K562 (cell line): ENCODE measurements around the gene THAP9. TPM values are rescaled to one million over a fixed set of nuclear protein-coding genes. Genes with fewer than 3 reads are reported as not detected.

Experiments
- BDP1 ChIP-seq: IDR thresholded peaks from 3 replicates; pipeline ENCODE4 v1.6.1; 2011; ENCODE audit not compliant: insufficient read length, insufficient read depth
- CCNT2 ChIP-seq: IDR thresholded peaks from 2 replicates; pipeline ENCODE4 v1.6.1; 2011; ENCODE audit warnings: borderline replicate concordance, low read depth, mild to moderate bottlenecking, moderate library complexity, mixed read lengths, low read length; ENCODE audit not compliant: insufficient read length; ENCODE audit errors: extremely low read depth
- GTF2A2 ChIP-seq: IDR thresholded peaks from 2 replicates; pipeline ENCODE4 v1.6.1; 2016; ENCODE audit warnings: mild to moderate bottlenecking, missing genetic modification characterization, missing compliant biosample characterization
- ILF3 ChIP-seq: fragments of 450-650 bp; IDR thresholded peaks from 2 replicates; pipeline ENCODE4 v1.6.1; 2018; ENCODE audit warnings: antibody characterized with exemption, mild to moderate bottlenecking, moderate library complexity, borderline replicate concordance
- PHTF2 ChIP-seq: fragments of 250-450 bp; sonication (Bioruptor Pico); IDR thresholded peaks from 2 replicates; pipeline ENCODE4 v1.5.0; 2021; ENCODE audit warnings: mild to moderate bottlenecking
- RUNX1 ChIP-seq: sonication (generic); IDR thresholded peaks from 2 replicates; pipeline ENCODE4 v1.6.1; 2016; ENCODE audit warnings: antibody characterized with exemption, low read depth
- SP1 ChIP-seq: sonication (generic); formaldehyde crosslinking; IDR thresholded peaks from 2 replicates; pipeline ENCODE4 v1.8.1; 2022; ENCODE audit warnings: mild to moderate bottlenecking, missing genetic modification reagents
- SREBF2 ChIP-seq: sonication (generic); formaldehyde crosslinking; IDR thresholded peaks from 2 replicates; pipeline ENCODE4 v1.4.0; 2020; ENCODE audit warnings: mild to moderate bottlenecking, missing genetic modification reagents
- TEAD2 ChIP-seq: fragments of 450-650 bp; IDR thresholded peaks from 2 replicates; pipeline ENCODE4 v1.6.1; 2016; ENCODE audit warnings: missing genetic modification characterization, control low read depth, missing compliant biosample characterization
- ZNF224 ChIP-seq: sonication (generic); formaldehyde crosslinking; IDR thresholded peaks from 2 replicates; pipeline ENCODE4 v1.8.0; 2022; ENCODE audit warnings: mild to moderate bottlenecking, missing genetic modification reagents
- polyA plus RNA-seq, 8 experiments: library from polyadenylated mRNA; depleted of rRNA in 4 of 8; stranded (reverse) in 5 of 8; unstranded in 3 of 8; fragments of >200 nt; fragmentation: Nextera tagmentation in 2 of 8; fragmentation: Illumina TruSeq in 1 of 8; extraction: Ambion mirVana in 2 of 8; extraction: Trizol in 1 of 8; gene quantifications; 2 replicates each; pipeline versions ENCODE4 v1.2.1 to v1.2.3, GENCODE V29; 2011 to 2014; ENCODE audit warnings: inconsistent platforms in 1 of 8, missing spikeins in 1 of 8
- total RNA-seq, 7 experiments: library from RNA; depleted of rRNA in 6 of 7; stranded (reverse); fragments of >200 nt in 6 of 7; fragmentation: Illumina TruSeq in 2 of 7; extraction: Trizol in 2 of 7; gene quantifications; 2 replicates each; pipeline versions ENCODE4 v1.2.1 to v1.2.3, GENCODE V29; 2011 to 2021; ENCODE audit warnings: low replicate concordance in 1 of 7
- TF ChIP-seq, protein P1 (sequence below): fragments of 250-450 bp; sonication (Bioruptor Pico); IDR thresholded peaks from 2 replicates; pipeline ENCODE4 v1.4.0; 2020
- TF ChIP-seq, protein P2 (sequence below): fragments of 450-650 bp; conservative IDR thresholded peaks from 2 replicates; pipeline ENCODE4 v1.6.1; 2016; ENCODE audit warnings: missing genetic modification characterization, low read depth, mild to moderate bottlenecking, control low read depth, missing compliant biosample characterization

The THAP9 gene
- total and polyA plus RNA-seq, 9 of the 15 experiments (the other 6 are each of a cell fraction or from before 2014, with no cell fraction given) = 3.4 to 7.0 (median 5.4) TPM

DNA sequence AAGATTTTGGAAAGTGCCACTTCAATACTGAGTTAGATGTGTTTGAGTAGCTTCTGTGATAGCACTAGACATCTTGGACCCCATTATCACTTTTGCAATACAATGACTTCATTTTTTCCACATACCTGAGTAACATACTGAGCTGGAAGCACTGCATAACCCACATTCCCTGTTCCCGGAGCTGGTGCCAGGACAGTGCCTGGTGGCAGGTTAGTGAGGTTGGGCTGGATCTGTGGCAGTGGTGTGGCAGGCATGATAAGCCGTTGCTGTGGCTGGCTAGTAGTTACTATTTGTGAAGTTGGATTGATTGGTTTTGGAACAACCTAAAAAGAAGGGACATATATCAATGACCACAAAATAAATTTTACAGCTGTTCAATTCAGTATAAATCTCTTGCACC lies 38.9 kb downstream of the THAP9 start (continued):
- TF ChIP-seq PHTF2 (CRISPR knock-in tag) = no peak
- TF ChIP-seq, protein P1, sequence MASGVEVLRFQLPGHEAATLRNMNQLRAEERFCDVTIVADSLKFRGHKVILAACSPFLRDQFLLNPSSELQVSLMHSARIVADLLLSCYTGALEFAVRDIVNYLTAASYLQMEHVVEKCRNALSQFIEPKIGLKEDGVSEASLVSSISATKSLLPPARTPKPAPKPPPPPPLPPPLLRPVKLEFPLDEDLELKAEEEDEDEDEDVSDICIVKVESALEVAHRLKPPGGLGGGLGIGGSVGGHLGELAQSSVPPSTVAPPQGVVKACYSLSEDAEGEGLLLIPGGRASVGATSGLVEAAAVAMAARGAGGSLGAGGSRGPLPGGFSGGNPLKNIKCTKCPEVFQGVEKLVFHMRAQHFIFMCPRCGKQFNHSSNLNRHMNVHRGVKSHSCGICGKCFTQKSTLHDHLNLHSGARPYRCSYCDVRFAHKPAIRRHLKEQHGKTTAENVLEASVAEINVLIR (CRISPR knock-in tag) = no peak
- no peak for TF ChIP-seq TEAD2 (tag)
- no peak for TF ChIP-seq SP1 (CRISPR knock-in tag)
- TF ChIP-seq RUNX1 = no peak
- no peak for TF ChIP-seq BDP1
- no peak for TF ChIP-seq SREBF2 (CRISPR knock-in tag)
- TF ChIP-seq ILF3 = no peak
- TF ChIP-seq, protein P2, sequence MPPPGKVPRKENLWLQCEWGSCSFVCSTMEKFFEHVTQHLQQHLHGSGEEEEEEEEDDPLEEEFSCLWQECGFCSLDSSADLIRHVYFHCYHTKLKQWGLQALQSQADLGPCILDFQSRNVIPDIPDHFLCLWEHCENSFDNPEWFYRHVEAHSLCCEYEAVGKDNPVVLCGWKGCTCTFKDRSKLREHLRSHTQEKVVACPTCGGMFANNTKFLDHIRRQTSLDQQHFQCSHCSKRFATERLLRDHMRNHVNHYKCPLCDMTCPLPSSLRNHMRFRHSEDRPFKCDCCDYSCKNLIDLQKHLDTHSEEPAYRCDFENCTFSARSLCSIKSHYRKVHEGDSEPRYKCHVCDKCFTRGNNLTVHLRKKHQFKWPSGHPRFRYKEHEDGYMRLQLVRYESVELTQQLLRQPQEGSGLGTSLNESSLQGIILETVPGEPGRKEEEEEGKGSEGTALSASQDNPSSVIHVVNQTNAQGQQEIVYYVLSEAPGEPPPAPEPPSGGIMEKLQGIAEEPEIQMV (tag) = no peak
- TF ChIP-seq ZNF224 (CRISPR knock-in tag) = no peak
- TF ChIP-seq CCNT2 = no peak
- TF ChIP-seq GTF2A2 (tag) = no peak
